Measurements from ENCODE around the gene DHRS7B.

DNA sequence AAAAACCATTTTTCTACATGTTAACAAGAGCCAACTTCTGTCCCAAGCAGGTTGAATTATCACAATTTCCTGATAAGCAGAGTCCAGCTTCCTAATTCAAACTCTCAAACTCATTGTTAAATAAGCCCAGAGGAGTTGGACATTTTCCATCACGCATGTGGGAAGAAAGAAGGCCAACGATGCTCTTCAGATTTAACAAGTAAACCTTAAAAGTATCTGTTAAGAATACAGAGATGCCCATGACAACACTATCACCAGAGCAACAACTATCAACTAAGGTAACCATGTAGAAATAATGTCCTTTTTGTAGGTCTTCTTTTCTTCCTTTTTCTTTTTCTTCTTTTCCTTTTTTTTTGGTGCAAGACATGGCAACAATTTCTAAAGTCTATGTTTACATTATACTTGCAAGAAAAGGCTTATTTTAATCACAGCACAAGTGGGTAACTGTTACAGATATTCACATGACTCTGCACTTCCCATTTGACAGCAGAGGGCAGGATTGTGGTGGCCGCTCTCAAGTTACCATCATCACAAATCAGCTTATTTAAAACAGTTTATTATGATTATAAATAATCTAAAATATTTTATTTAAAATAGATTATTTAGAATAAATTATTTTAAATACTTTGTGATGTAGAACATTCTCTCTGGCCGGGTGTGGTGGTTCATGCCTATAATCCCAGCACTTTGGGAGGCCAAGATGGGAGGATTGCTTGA, 35.7 kb upstream of the DHRS7B start:
- TF ChIP-seq, protein P1, sequence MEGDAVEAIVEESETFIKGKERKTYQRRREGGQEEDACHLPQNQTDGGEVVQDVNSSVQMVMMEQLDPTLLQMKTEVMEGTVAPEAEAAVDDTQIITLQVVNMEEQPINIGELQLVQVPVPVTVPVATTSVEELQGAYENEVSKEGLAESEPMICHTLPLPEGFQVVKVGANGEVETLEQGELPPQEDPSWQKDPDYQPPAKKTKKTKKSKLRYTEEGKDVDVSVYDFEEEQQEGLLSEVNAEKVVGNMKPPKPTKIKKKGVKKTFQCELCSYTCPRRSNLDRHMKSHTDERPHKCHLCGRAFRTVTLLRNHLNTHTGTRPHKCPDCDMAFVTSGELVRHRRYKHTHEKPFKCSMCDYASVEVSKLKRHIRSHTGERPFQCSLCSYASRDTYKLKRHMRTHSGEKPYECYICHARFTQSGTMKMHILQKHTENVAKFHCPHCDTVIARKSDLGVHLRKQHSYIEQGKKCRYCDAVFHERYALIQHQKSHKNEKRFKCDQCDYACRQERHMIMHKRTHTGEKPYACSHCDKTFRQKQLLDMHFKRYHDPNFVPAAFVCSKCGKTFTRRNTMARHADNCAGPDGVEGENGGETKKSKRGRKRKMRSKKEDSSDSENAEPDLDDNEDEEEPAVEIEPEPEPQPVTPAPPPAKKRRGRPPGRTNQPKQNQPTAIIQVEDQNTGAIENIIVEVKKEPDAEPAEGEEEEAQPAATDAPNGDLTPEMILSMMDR (IDR thresholded peaks at IDR 0.05) = no peak
- no peak for TF ChIP-seq POLR2A (IDR thresholded peaks at IDR 0.05)

Data from heart left ventricle (tissue), 13 donors.